Tibial nerve (tissue), 4 donors: ENCODE results near the gene RAPGEF6. TPM values are rescaled to one million over a fixed set of nuclear protein-coding genes. Genes with fewer than 3 reads are reported as not detected.
"Not testable (repeated sequence)": the region's sequence is repeated elsewhere in the genome, so short reads cannot be mapped to it uniquely, and the experiment has no call there.

ENCODE experiments used
- DNase-seq, 2 donors: peaks; one replicate each; pipeline ENCODE4 v3.0.0-alpha.2; 2019; ENCODE audit warnings: low spot score in 2 of 2
- H3K27ac ChIP-seq, 4 donors: fragments of 200-600 bp; sonication (generic) in 3 of 4; one replicate each; pipeline ENCODE4 v1.5.1; 2017 to 2019; ENCODE audit warnings: mild to moderate bottlenecking in 1 of 4
- H3K27me3 ChIP-seq, 2 donors: fragments of 200-600 bp; sonication (generic) in 1 of 2; one replicate each; pipeline versions ENCODE4 v1.5.1 to v1.6.0; 2017 to 2019
- H3K36me3 ChIP-seq, 3 donors: fragments of 200-600 bp; sonication (generic); one replicate each; pipeline ENCODE4 v1.5.1; 2018 to 2019
- H3K4me1 ChIP-seq, 4 donors: fragments of 200-600 bp; sonication (generic) in 3 of 4; one replicate each; pipeline ENCODE4 v1.5.1; 2017 to 2019
- H3K4me3 ChIP-seq, 4 donors: fragments of 200-600 bp; sonication (generic) in 3 of 4; one replicate each; pipeline ENCODE4 v1.5.1; 2017 to 2019; ENCODE audit warnings: mild to moderate bottlenecking in 1 of 4, moderate library complexity in 1 of 4
- H3K9me3 ChIP-seq, 4 donors: fragments of 200-600 bp; sonication (generic) in 3 of 4; one replicate each; pipeline ENCODE4 v1.5.1; 2017 to 2019
- EP300 ChIP-seq, 2 donors: sonication (generic); formaldehyde crosslinking; IDR thresholded peaks; one replicate each; pipeline ENCODE4 v1.6.1; 2017; ENCODE audit warnings: antibody characterized with exemption in 2 of 2, mild to moderate bottlenecking in 1 of 2
- POLR2A ChIP-seq, 2 donors: fragments of 450-650 bp; IDR thresholded peaks; one replicate each; pipeline ENCODE4 v1.6.1; 2017; ENCODE audit warnings: antibody characterized with exemption in 2 of 2, mild to moderate bottlenecking in 2 of 2, moderate library complexity in 2 of 2
- WGBS, 2 donors: methylation state at CpG; one replicate each; pipeline ENCODE4 v1.1.5; 2018; 5-methylcytosine and 5-hydroxymethylcytosine counted together
- total RNA-seq, 4 donors: library from RNA; depleted of rRNA; stranded (reverse); fragments of >200 nt; gene quantifications; one replicate each; pipeline ENCODE4 v1.1.0, GENCODE V29; 2016
- TF ChIP-seq, protein P1 (sequence below), 5 experiments: fragments of 200-600 bp in 3 of 5; fragments of 450-650 bp in 2 of 5; sonication (generic) in 3 of 5; IDR thresholded peaks; one replicate each; pipeline ENCODE4 v1.5.1; 2016 to 2019; ENCODE audit warnings: antibody characterized with exemption in 5 of 5, mild to moderate bottlenecking in 3 of 5, moderate library complexity in 2 of 5

RAPGEF6 gene
- total RNA-seq, 4 donors from 2014 or later: 25.1 to 36.4 (median 26.6) TPM

- no peak for TF ChIP-seq EP300 (IDR thresholded peaks at IDR 0.05)
- TF ChIP-seq, protein P1, sequence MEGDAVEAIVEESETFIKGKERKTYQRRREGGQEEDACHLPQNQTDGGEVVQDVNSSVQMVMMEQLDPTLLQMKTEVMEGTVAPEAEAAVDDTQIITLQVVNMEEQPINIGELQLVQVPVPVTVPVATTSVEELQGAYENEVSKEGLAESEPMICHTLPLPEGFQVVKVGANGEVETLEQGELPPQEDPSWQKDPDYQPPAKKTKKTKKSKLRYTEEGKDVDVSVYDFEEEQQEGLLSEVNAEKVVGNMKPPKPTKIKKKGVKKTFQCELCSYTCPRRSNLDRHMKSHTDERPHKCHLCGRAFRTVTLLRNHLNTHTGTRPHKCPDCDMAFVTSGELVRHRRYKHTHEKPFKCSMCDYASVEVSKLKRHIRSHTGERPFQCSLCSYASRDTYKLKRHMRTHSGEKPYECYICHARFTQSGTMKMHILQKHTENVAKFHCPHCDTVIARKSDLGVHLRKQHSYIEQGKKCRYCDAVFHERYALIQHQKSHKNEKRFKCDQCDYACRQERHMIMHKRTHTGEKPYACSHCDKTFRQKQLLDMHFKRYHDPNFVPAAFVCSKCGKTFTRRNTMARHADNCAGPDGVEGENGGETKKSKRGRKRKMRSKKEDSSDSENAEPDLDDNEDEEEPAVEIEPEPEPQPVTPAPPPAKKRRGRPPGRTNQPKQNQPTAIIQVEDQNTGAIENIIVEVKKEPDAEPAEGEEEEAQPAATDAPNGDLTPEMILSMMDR (IDR thresholded peaks at IDR 0.05): no peak
- TF ChIP-seq POLR2A (IDR thresholded peaks at IDR 0.05): no peak
- 62 to 64% methylated on average over 2 of the region's 2 CpGs for WGBS, 2 donors
- Histone ChIP-seq H3K27ac (peak overlapping the region in 1 of 4 donors; percentile 39), H3K27me3 (no peaks in the 10 kb centered on the region), H3K4me1 (peaks cover 0 to 18% (median 13%) of the 10 kb centered on the region in 4 donors), H3K36me3 (no peaks in the 10 kb centered on the region), H3K9me3 (no peaks in the 10 kb centered on the region), H3K4me3 (no peak overlapping the region)
- no peak for DNase-seq
These were observed 41.1 kb downstream of the RAPGEF6 start for GRCh38 chr5:131593921-131594320.

GRCh38 chr5:131593436-131593835 is 41.6 kb downstream of the RAPGEF6 start:
- not testable (repeated sequence) for H3K4me3 ChIP-seq, H3K36me3 ChIP-seq, H3K9me3 ChIP-seq, DNase-seq, H3K27me3 ChIP-seq
- WGBS, 2 donors: 62 to 66% methylated on average over 2 of the region's 2 CpGs
- Histone ChIP-seq H3K27ac (peak overlapping the region in 1 of 4 donors; percentile 39), H3K4me1 (peaks cover 0 to 18% (median 13%) of the 10 kb centered on the region in 4 donors)

DNA sequence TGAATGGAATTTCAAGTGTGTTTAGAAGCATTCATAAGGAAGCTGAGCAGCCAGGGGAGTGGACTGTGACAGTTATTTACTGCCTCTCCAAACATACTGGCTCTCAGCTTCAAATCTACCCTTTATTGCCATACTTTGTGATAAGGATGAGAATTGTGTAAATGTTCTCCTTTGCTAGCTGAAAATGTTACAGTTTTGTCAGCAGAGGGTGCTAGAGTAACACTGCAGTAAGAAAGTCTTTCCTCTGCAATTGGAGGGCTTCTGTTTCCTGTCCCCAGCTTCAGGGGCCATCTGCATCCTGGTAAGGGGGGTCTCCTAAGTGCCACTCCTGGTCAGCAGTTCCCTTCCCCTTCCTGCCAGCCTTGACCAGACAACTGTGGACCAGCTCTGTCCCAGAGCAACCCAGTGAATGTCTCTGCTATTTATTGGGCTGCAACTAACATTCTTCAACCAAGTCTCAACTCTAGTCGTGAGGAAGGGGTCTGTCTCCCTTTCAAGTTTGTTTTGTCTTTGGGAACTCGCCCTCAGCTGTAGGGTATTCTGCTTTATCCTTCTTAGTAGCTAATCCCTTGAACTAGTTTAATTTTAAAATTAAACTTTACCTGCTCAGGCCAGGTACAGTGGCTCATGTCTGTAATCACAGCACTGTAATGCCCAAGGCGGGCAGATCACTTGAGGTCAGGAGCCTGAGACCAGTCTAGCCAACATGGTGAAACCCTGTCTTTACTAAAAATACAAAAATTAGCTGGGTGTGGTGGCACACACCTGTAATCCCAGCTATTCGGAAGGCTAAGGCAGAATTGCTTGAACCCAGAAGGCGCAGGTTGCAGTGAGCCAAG is 45.3 kb downstream of the RAPGEF6 start:
- Histone ChIP-seq H3K4me3 (no peak overlapping the region), H3K27me3 (no peaks in the 10 kb centered on the region), H3K4me1 (peaks cover 0 to 23% (median 13%) of the 10 kb centered on the region in 4 donors), H3K27ac (no peak overlapping the region), H3K9me3 (no peaks in the 10 kb centered on the region), H3K36me3 (peaks cover 0 to 8% (median 0%) of the 10 kb centered on the region in 3 donors)
- 70 to 71% methylated on average over 5 of the region's 5 CpGs for WGBS, 2 donors
- TF ChIP-seq, protein P1 (IDR thresholded peaks at IDR 0.05): peak; percentile 74 to 85 (median 77)
- TF ChIP-seq POLR2A (IDR thresholded peaks at IDR 0.05): no peak
- TF ChIP-seq EP300 (IDR thresholded peaks at IDR 0.05): no peak
- no peak for DNase-seq

DNA sequence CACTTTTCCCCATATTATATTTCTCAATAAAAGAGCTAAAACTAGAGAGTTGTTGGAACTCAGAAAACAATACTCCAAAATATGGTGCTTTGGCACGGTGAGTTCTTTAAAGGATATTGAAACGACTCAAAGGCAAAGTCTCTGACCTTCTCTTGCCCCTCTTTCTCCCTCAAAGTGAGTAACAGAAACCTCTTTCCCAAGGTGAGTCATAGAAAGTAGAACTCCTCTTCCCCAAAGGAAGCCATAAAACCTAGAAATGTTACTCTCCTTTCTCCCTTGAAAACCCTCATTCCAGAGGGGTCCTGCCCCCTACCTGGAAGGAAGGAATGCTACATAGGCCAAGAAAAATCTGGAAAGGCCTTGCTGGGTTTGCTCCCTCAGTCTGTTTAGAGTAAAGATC is 47.5 kb downstream of the RAPGEF6 start:
- WGBS, 2 donors: 70 to 79% methylated on average over 2 of the region's 2 CpGs
- Histone ChIP-seq H3K36me3 (peaks cover 0 to 8% (median 0%) of the 10 kb centered on the region in 3 donors), H3K27me3 (no peaks in the 10 kb centered on the region), H3K9me3 (no peaks in the 10 kb centered on the region), H3K27ac (no peak overlapping the region), H3K4me1 (peaks cover 0 to 5% (median 0%) of the 10 kb centered on the region in 4 donors), H3K4me3 (no peak overlapping the region)
- no peak for DNase-seq
- TF ChIP-seq EP300 (IDR thresholded peaks at IDR 0.05): no peak
- TF ChIP-seq, protein P1 (IDR thresholded peaks at IDR 0.05): no peak
- TF ChIP-seq POLR2A (IDR thresholded peaks at IDR 0.05): no peak

DNA sequence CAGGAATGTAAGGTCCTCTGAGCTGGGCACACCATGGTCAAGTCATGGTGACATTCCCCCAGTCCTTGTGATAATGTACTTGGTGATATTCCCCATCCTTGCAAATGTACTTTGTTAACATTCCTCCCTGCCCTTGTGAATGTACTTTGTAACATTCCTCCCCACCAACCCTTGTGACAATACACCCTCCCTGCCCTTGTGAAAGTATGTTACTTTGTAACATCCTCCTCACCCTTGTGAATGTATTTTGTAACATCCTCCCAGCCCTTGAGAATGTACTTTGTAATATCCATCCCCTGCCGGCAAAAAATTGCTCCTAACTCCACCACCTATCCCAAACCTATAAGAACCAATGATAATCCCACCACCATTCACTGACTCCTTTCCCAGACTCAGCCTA is 53.3 kb downstream of the RAPGEF6 start:
- 100% methylated on average over 1 of the region's 1 CpG for WGBS, 2 donors

More for the DNA sequence above, 53.3 kb downstream of the RAPGEF6 start:
- Histone ChIP-seq H3K9me3 (no peaks in the 10 kb centered on the region), H3K27ac (no peak overlapping the region), H3K27me3 (no peaks in the 10 kb centered on the region), H3K36me3 (peaks cover 0 to 15% (median 0%) of the 10 kb centered on the region in 3 donors), H3K4me3 (no peak overlapping the region), H3K4me1 (no peaks in the 10 kb centered on the region)
- DNase-seq: no peak
- no peak for TF ChIP-seq EP300 (IDR thresholded peaks at IDR 0.05)
- TF ChIP-seq, protein P1 (IDR thresholded peaks at IDR 0.05): no peak
- TF ChIP-seq POLR2A (IDR thresholded peaks at IDR 0.05): no peak
